NCI-H82 treated with DMSO at 0.1 percent for 48 hours (cell line): ENCODE data around the gene C9orf43.

Experiments used
- DNase-seq: peaks from one replicate; lab custom pipeline; 2025; ENCODE audit not compliant: unreplicated experiment; lab: John Stamatoyannopoulos, UW

Gene C9orf43

DNA sequence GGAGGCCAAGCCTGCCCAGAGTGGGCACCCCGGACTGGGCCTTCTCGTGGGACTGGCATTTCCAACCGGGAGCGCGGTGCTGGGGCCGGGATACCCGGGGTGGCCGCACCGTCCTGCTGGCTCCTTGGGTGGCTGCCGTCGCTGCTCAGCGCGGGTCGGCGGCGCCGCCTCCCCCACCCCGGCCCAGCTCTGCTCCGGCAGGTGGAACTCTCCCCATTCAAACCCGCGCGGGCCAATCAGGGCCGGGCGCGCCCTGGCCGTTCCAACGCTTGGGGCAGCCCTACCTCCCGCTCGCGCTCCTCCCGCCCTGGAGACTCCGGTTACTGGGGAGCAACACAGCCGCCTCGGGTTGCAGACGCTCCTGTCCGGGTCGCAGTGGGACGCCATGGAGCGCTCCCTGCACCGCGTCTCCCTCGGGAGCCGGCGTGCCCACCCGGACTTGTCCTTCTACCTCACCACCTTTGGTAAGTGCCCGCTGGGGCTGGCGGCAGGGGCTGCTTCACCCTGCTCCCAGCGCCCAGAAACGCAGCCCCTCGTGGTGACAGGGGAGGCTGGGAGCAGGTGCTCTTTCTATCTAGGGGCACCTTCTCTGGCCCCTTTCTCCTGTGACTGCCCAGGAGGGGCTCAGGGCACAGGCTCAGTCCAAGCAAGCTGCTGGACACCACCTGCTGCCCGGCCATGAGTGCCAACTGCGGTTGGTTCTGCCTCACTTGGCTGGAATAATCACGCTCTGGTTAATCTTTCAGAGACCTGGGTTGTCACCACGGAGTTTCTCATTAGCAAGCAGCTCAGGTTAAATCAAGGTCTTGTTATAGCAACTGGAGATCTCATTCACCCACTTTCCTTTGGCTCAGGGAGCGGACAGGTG is 53.1 kb downstream of the C9orf43 start, which contains the start of gene RGS3:
Gene RGS3, plus strand, starts transcription at position 310 of the 868 bp plus-strand sequence. Its CDS starts 76 bp downstream, at position 386.
- peak; percentile 26 for DNase-seq

DNA sequence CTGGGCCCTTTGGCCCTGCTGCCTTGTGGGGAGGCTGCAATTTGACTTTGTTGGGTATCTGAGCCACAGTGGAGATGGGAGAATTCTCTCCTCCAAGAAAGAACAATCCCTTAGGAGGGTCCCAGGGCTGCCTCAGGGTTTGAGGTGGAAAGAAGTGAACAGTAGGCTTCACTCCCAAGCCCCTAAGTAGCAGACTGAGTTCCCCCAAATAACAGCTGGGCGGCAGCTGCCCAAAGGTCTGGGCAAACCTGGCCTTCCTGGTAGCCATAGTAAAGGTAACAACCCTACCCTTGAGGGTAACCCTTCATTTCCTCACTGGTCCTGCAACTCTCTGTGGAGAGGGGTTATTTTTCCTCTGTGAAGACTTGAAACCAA is 53.7 kb downstream of the C9orf43 start:
- DNase-seq, result no peak

DNA sequence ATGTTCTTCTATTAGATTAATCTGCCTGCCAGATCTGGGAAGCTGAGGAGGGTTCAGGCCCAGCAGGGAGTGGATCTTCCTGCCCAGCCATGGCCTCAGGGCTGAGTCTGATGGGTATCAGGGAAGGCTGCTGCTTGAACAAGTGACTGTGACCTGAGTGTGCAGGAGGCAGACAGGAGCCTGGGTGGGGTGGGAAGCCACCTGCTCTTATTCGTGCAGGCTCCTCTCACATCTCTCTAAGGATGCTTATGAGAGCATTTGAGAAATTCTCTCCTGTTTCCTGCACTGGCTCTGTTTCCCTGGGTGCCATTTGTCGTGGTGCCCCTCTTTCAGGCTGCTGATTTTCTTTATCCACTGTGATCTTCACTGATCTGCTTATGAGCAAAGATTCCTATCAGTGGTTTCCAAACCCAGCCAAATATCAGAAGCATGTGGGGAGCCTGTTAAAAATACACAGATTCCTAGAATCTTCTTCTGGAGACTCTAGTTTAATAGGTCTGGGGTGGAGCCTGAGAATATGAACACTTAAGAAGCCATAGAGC is 55.1 kb downstream of the C9orf43 start:
- no peak for DNase-seq

DNA sequence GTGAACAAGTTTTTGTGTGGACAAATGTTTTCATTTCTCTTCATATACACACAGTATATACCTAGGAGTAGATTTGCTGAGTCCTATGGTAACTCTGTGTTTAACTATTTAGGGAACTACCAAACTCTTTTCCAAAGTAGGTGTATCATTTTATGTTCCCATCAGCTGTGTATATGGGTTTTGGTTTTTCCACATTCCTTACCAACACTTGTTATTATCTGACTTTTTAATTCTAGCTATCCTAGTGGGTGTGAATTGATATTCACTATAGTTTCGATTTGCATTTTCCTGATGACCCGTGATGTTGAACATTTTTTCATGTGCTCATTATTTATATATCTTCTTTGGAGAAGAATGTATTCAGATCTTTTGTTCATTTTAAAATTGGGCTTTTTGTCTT is 56.6 kb downstream of the C9orf43 start:
- DNase-seq, result no peak

DNA sequence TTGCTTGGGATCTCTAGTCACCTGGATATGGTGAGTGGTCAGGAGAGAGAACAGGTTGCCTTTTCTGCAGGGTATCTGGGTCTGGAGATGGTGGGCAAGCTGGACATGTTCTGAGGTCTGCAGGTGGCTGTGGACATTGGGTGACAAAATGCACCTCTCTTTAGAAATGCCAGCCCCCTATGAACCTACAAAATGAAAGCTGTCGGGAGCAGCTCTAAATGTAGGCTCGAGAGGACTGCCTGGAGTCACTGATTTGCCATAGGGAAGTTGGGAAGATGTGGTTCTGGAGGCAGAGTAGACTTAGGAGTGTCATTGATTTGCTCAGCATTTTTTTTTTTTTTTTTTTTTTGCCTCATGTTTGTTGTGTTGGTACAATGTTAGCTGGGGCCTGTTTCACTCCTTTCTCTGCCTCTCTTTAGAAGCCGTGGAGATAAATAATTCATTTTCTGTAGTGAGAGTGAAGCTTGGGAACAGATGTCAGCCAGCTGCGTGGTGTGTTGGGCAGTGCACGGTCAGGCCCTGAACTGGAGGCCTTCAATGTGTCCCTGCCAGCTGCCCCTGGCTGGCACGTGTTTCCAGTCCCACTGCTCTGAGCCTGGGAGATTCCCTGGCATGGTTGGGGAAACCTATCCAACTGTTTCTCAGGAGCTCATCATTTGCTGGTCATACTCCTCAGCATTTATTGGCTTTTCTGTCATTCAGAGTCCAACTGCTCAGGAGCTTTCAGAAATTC is 58.3 kb downstream of the C9orf43 start:
- no peak for DNase-seq

DNA sequence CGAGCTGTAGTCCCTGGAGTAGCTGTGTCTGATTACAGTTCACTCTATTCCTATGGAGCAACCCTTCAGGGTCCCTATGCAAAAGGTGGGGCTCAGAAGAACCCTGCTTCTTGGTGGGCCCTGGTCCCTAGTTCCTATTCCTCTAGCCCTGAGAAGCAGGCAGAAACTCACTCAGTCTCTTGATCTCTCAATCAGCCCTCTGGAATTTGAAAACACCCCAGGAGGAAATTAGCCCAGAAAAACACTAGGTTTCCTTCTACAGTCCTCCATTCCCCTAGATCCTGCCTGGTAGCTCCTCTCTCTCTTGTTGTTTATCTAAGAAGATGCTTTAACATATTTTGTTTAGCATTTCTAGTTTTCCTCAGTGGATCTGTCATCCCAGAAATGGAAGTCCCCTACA is 60.6 kb downstream of the C9orf43 start:
- no peak for DNase-seq

DNA sequence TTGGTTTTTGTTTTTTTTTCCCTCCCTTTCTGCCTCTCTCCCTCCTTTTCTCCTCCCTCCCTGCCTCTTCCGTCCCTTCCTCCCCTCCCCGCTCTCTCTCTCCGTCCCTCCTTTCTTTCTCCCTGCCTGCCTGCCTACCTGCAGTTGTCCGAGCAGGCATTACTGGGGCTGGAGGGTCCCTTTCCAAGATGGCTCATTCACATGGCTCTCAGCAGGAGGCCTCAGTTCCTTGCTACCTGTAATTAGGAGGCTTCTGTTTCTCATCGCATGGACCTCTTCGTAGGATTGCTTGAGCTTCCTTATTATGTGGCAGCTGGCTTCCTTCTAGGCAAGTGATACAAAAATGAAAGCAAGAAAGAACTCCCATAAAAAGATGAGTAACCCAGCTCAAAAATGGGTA is 61.0 kb downstream of the C9orf43 start:
- no peak for DNase-seq

DNA sequence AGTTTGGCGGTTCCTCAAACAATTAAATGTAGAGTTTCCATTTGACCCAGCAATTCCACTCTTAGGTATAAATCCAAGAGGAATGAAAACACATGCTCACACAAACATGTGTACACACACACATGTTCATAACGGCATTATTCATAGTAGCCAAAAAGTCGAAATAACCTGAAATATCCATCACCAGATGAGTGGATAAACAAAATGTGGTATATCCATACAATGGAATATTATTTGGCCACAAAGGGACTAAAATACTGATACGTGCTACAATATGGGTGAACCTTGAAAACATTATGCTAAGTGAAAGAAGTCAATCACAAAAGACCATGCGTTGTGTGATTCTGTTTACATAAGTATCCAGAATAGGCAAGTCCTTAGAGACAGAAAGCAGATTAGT is 61.7 kb downstream of the C9orf43 start:
- DNase-seq, result no peak

DNA sequence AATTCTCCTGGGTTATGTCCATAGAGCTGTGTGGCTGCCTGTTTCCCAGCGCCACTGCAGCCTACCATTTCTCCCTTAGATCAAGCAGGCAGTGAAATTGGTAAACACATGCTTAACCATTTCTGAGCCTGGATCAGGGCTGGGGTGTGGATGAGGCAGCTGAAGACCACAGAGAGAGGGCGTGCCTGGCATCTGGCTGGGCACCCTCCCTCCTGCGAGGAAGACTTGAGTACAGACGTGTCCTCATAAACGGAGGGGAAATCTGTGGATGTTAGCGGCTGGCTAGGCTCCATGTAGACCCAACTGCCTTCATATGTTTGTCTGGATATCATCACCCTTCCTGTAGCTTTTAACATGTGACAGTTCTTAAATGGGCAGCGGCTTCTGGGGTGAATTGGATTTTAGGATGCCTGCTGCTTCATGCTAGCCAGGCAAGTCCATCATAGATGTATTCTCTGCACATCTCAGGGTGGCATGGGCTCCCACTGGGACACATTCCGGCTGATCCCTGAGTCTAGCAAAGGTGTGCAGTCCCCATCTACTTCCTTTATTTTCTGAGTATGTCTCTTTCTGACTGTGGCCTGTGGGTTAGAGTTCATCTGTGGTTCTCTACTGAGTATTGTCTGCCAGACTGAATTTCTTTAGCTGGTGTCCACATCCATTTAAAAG is 63.9 kb downstream of the C9orf43 start:
- no peak for DNase-seq

DNA sequence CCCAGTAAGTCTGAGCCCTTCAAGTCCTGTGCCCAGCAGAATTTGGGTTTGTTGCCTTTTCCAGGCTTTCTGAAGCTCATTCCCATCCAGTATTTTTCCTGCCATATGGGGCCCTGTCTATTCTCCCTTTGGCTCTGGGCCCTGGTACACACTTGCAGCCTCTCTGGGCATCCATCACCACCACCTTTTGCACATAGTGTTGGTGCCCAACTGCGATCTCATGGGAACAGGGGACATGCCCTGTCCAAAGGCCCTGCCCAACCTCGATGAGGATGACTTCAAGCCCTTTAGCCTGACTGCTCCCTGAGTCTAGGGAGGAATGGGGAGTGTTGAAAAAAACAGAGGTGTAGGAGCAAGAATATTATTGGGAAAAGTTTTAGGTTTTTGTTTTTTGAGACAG is 64.5 kb downstream of the C9orf43 start:
- no peak for DNase-seq

DNA sequence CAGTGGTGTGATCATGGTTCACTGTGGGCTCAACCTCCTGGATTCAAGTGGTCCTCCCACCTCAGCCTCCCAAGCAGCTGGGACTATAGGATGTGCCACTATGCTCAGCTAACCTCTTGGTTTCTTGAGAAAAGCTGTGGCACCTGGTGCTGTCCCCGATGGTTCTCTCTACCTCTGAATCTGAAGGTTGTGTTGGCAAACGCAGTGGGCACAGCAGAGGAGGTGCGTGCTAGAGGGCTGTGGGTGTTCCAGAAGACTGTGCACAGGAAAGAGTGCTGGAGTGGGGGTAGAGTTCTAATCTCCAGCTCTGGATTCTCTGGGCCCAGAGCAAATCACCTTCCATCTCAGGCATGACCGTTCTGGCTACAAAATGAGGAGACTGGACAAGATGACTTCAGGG is 65.4 kb downstream of the C9orf43 start:
- DNase-seq, result no peak

DNA sequence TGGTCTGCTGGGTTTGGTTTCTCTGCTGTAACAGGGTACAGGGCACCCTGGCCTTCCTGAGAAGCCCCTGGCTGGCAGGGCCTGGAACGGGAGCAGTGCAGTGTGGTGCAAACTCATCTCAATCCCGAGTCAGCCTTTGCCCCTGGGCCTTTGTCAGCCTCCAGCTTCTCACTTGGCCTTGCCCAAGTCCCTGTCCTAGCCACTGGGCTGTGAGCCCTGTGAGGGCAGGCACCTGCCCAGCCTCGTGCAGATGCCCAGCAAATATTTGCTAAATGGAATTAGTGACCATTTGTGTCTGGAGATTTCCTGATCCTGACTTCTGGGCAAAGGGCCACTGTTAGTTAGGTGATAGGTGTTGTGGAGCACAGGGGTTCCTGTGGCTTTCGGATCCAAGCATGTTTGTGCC is 66.0 kb downstream of the C9orf43 start:
- no peak for DNase-seq

DNA sequence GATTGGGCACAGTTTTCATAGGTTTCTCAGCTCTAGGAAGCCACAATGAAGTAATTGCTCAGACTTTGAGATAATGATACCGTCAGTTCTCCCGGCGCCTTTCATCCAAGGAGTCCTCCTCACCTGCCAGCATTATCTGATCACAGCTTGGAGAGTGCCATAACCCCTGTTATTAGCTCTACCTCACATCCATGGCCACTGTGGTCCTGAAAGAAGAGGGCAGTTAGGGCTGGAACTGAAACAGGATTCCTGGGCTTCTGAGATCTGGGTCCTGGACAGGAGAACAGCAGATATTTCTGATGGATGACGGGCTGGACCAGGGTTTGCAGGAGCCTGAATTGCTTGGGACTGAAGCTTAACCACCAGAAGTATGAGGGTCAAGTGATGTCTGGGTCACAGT is 66.5 kb downstream of the C9orf43 start:
- DNase-seq, result no peak

DNA sequence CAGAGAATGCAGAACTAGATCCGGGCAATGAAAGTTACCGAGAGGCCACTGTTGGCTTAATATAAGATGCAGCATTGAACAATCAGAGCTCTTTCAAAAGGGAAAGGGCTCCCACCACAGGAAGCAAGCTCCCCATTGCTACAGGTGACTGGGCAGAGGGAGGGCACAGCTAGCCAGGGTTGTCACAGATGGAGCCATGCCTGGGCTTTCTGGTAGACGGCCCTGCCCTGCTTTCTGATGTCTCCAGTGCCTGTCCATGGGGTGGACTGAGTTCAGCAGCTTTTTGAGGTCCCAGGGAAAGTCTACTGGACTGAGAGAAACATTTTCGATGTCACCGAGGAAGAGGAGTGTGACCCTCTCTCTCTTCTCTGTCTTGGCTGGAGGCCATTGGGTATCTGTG is 67.1 kb downstream of the C9orf43 start:
- no peak for DNase-seq

DNA sequence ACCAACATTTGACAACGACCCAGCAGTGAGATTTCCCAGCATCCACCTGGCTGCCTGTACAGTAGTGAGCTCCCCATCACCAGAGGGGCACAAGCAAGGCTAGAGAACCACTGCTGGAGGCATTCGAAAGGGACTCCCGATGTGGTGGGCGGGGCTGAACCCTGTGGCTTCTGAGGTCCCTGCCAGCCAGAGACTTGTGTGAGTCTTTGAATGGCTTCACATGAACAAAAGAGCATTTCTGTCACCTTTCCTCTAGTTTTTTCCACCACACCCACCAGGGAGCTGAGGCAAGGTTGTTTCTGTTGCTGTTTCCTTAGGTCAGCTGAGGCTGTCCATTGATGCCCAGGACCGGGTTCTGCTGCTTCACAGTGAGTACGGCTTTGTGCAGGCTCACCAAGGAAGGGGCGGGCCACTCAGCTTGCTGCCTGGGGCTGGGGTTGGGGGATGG is 68.7 kb downstream of the C9orf43 start:
- DNase-seq, result no peak
